Neuronal stem cell (in vitro differentiated cells): ENCODE measurements around the gene SCAMP1.
A peak's percentile ranks its signal among the peaks of the same experiment; 100 is the strongest.

Source experiments
- DNase-seq: peaks from one replicate; pipeline ENCODE4 v3.0.0-alpha.2; 2013; ENCODE audit warnings: low spot score
- H2AFZ ChIP-seq: one replicate; pipeline ENCODE4 v1.6.1; 2013; ENCODE audit warnings: mild to moderate bottlenecking, low read length, inconsistent platforms
- H2AK5ac ChIP-seq: 2 replicates; pipeline ENCODE4 v1.6.1; 2013; ENCODE audit warnings: low read depth, mild to moderate bottlenecking, inconsistent platforms, low read length, moderate library complexity, mixed read lengths
- H2BK120ac ChIP-seq: 2 replicates; pipeline ENCODE4 v1.6.1; 2013; ENCODE audit warnings: low read depth, mild to moderate bottlenecking, inconsistent platforms, low read length, moderate library complexity, mixed read lengths
- H2BK12ac ChIP-seq: one replicate; pipeline ENCODE4 v1.6.1; 2013; ENCODE audit warnings: low read length, inconsistent platforms
- H2BK15ac ChIP-seq: 2 replicates; pipeline ENCODE4 v1.6.1; 2013; ENCODE audit warnings: mild to moderate bottlenecking, low read length, inconsistent platforms, mixed read lengths
- H2BK5ac ChIP-seq: one replicate; pipeline ENCODE4 v1.6.1; 2013; ENCODE audit warnings: inconsistent platforms, mild to moderate bottlenecking, low read length, moderate library complexity
- H3K14ac ChIP-seq: one replicate; pipeline ENCODE4 v1.6.1; 2013; ENCODE audit warnings: low read length, inconsistent platforms
- H3K18ac ChIP-seq: 2 replicates; pipeline ENCODE4 v1.6.1; 2013; ENCODE audit warnings: low read length, inconsistent platforms
- H3K23ac ChIP-seq: 2 replicates; pipeline ENCODE4 v1.6.1; 2013; ENCODE audit warnings: low read depth, mild to moderate bottlenecking, mixed read lengths, low read length, inconsistent platforms; ENCODE audit not compliant: poor library complexity
- H3K27ac ChIP-seq: replicated peaks from 3 replicates; pipeline ENCODE4 v1.5.1; 2013; ENCODE audit warnings: low read length, inconsistent platforms
- H3K27me3 ChIP-seq, 3 experiments: 2 replicates each; pipeline ENCODE4 v1.6.1; 2013; ENCODE audit warnings: low read length in 3 of 3, mild to moderate bottlenecking in 2 of 3, inconsistent platforms in 1 of 3, low read depth in 1 of 3, mixed read lengths in 1 of 3, moderate library complexity in 1 of 3; ENCODE audit not compliant: control insufficient read depth in 3 of 3, insufficient read depth in 3 of 3
- H3K36me3 ChIP-seq, 2 donors: replicated peaks in 1 of 2; 2 replicates each; pipeline ENCODE4 v1.6.1; 2013; ENCODE audit warnings: low read length in 2 of 2; ENCODE audit not compliant: control insufficient read depth in 2 of 2, insufficient read depth in 2 of 2
- H3K4ac ChIP-seq: 2 replicates; pipeline ENCODE4 v1.6.1; 2013; ENCODE audit warnings: inconsistent platforms, mild to moderate bottlenecking, low read length, moderate library complexity
- H3K4me1 ChIP-seq, 2 donors: 1 replicate in 1 of 2; 2 replicates in 1 of 2; pipeline ENCODE4 v1.6.1; 2013; ENCODE audit warnings: low read length in 2 of 2, low read depth in 1 of 2; ENCODE audit not compliant: control insufficient read depth in 2 of 2, insufficient read depth in 1 of 2
- H3K4me2 ChIP-seq: one replicate; pipeline ENCODE4 v1.6.1; 2013; ENCODE audit warnings: mild to moderate bottlenecking, low read length, inconsistent platforms; ENCODE audit not compliant: insufficient read depth, poor library complexity, severe bottlenecking
- H3K4me3 ChIP-seq, 2 donors: 2 replicates each; pipeline ENCODE4 v1.5.1; 2013; ENCODE audit warnings: low read length in 2 of 2, mild to moderate bottlenecking in 2 of 2, inconsistent platforms in 1 of 2, moderate library complexity in 1 of 2
- H3K79me1 ChIP-seq: one replicate; pipeline ENCODE4 v1.6.1; 2013; ENCODE audit warnings: low read depth, mild to moderate bottlenecking, inconsistent platforms, low read length, moderate library complexity
- H3K9ac ChIP-seq: one replicate; pipeline ENCODE4 v1.6.1; 2013; ENCODE audit warnings: mild to moderate bottlenecking, low read depth, low read length, inconsistent platforms; ENCODE audit not compliant: poor library complexity
- H3K9me3 ChIP-seq, 2 donors: replicated peaks in 1 of 2; 2 replicates each; pipeline versions ENCODE3 to v1.6.1; 2013; ENCODE audit warnings: low read length in 2 of 2, mild to moderate bottlenecking in 2 of 2, inconsistent platforms in 1 of 2, low read depth in 1 of 2, mixed read lengths in 1 of 2, moderate library complexity in 1 of 2; ENCODE audit not compliant: control insufficient read depth in 2 of 2, insufficient read depth in 1 of 2
- H4K8ac ChIP-seq: one replicate; pipeline ENCODE4 v1.6.1; 2013; ENCODE audit warnings: low read depth, mild to moderate bottlenecking, inconsistent platforms, low read length, moderate library complexity
- H4K91ac ChIP-seq: one replicate; pipeline ENCODE4 v1.6.1; 2013; ENCODE audit warnings: low read length, low read depth, mild to moderate bottlenecking, inconsistent platforms; ENCODE audit not compliant: poor library complexity
- WGBS, 2 donors: extraction: QIAGEN DNeasy Blood & Tissue Kit; methylation state at CpG; one replicate each; pipeline ENCODE4 v1.1.7; 2013; ENCODE audit warnings: missing lambda C conversion rate in 2 of 2, mixed read lengths in 1 of 2; ENCODE audit not compliant: insufficient read length in 2 of 2, insufficient replicate concordance in 1 of 2; ENCODE audit errors: extremely low coverage in 2 of 2; 5-methylcytosine and 5-hydroxymethylcytosine counted together

Gene SCAMP1

GRCh38 chr5:78323241-78323640 is 37.2 kb upstream of the SCAMP1 start:
- Histone ChIP-seq H3K9ac (no peak overlapping the region), H2BK120ac (no peak overlapping the region), H2BK15ac (no peak overlapping the region), H3K27me3 (peaks cover 0 to 5% (median 0%) of the 10 kb centered on the region in 3 experiments), H3K36me3 (no peaks in the 10 kb centered on the region), H3K14ac (no peak overlapping the region), H2AFZ (no peak overlapping the region), H4K91ac (no peak overlapping the region), H2BK5ac (no peak overlapping the region), H3K79me1 (no peaks in the 10 kb centered on the region), H3K4me3 (no peak overlapping the region), H2AK5ac (no peak overlapping the region), H3K27ac (no peak overlapping the region), H3K4ac (no peak overlapping the region), H3K23ac (no peak overlapping the region), H4K8ac (no peak overlapping the region), H3K18ac (no peak overlapping the region), H3K4me2 (no peak overlapping the region), H3K4me1 (no peaks in the 10 kb centered on the region), H3K9me3 (no peaks in the 10 kb centered on the region), H2BK12ac (no peak overlapping the region)
- no peak for DNase-seq

- Histone ChIP-seq H2AK5ac (no peak overlapping the region), H2BK15ac (no peak overlapping the region), H3K79me1 (no peaks in the 10 kb centered on the region), H2BK5ac (no peak overlapping the region), H3K4me1 (peaks cover 0 to 2% of the 10 kb centered on the region in 2 donors), H2AFZ (no peak overlapping the region), H3K9ac (no peak overlapping the region), H3K27ac (no peak overlapping the region), H3K18ac (no peak overlapping the region), H3K27me3 (peaks cover 0 to 5% (median 0%) of the 10 kb centered on the region in 3 experiments), H4K8ac (no peak overlapping the region), H4K91ac (no peak overlapping the region), H3K4ac (no peak overlapping the region), H3K36me3 (no peaks in the 10 kb centered on the region), H2BK120ac (no peak overlapping the region), H3K4me3 (no peak overlapping the region), H3K14ac (no peak overlapping the region), H3K9me3 (peaks cover 0 to 5% of the 10 kb centered on the region in 2 donors), H3K4me2 (no peak overlapping the region), H2BK12ac (no peak overlapping the region), H3K23ac (no peak overlapping the region)
- no peak for DNase-seq
- WGBS, 2 donors = no CpG with 5 or more reads among the region's 3 CpGs
Observed at GRCh38 chr5:78326930-78327329, 33.5 kb upstream of the SCAMP1 start.

GRCh38 chr5:78327761-78328510 is 32.5 kb upstream of the SCAMP1 start:
- Histone ChIP-seq H3K4me3 (no peak overlapping the region), H3K9ac (no peak overlapping the region), H3K23ac (no peak overlapping the region), H2AFZ (no peak overlapping the region), H2AK5ac (no peak overlapping the region), H2BK12ac (no peak overlapping the region), H2BK120ac (no peak overlapping the region), H2BK15ac (no peak overlapping the region), H3K18ac (no peak overlapping the region), H3K14ac (no peak overlapping the region), H3K79me1 (no peaks in the 10 kb centered on the region), H2BK5ac (no peak overlapping the region), H4K91ac (no peak overlapping the region), H3K4me2 (no peak overlapping the region), H3K27me3 (peaks cover 0 to 5% (median 0%) of the 10 kb centered on the region in 3 experiments), H3K9me3 (peaks cover 0 to 5% of the 10 kb centered on the region in 2 donors), H3K27ac (no peak overlapping the region), H3K36me3 (no peaks in the 10 kb centered on the region), H4K8ac (no peak overlapping the region), H3K4me1 (peaks cover 0 to 2% of the 10 kb centered on the region in 2 donors), H3K4ac (no peak overlapping the region)
- no CpG with 5 or more reads among the region's 6 CpGs for WGBS, 2 donors
- DNase-seq = no peak

- no peak for DNase-seq
- Histone ChIP-seq H3K18ac (no peak overlapping the region), H4K8ac (no peak overlapping the region), H2BK120ac (no peak overlapping the region), H2BK15ac (no peak overlapping the region), H3K9ac (no peak overlapping the region), H3K9me3 (peaks cover 0 to 5% of the 10 kb centered on the region in 2 donors), H3K36me3 (no peaks in the 10 kb centered on the region), H3K23ac (no peak overlapping the region), H3K27me3 (peaks cover 0 to 5% (median 0%) of the 10 kb centered on the region in 3 experiments), H3K79me1 (no peaks in the 10 kb centered on the region), H3K4me1 (peaks cover 0 to 2% of the 10 kb centered on the region in 2 donors), H2AFZ (peak overlapping the region; percentile 45), H3K4ac (no peak overlapping the region), H3K14ac (no peak overlapping the region), H4K91ac (no peak overlapping the region), H2AK5ac (no peak overlapping the region), H2BK5ac (no peak overlapping the region), H3K4me2 (no peak overlapping the region), H2BK12ac (no peak overlapping the region), H3K27ac (no peak overlapping the region), H3K4me3 (no peak overlapping the region)
- WGBS, 2 donors = no CpG with 5 or more reads among the region's 5 CpGs
Observed at GRCh38 chr5:78328585-78329173, 31.7 kb upstream of the SCAMP1 start.
